ENCODE results near the gene INHBC.

The INHBC gene

GRCh38 chr12:57470286-57470969 is 35.8 kb downstream of the INHBC start:
- DNase-seq: no peak

- no peak for DNase-seq
These were observed 36.5 kb downstream of the INHBC start for GRCh38 chr12:57470970-57471656.

- no peak for DNase-seq
These were observed 37.1 kb downstream of the INHBC start for GRCh38 chr12:57471661-57472060.

- DNase-seq: no peak
These were observed 37.8 kb downstream of the INHBC start for GRCh38 chr12:57472391-57472790.

GRCh38 chr12:57473392-57473791 is 38.8 kb downstream of the INHBC start:
- DNase-seq: no peak

GRCh38 chr12:57473886-57474285 is 39.3 kb downstream of the INHBC start:
- no peak for DNase-seq

- no peak for DNase-seq
These were observed 39.8 kb downstream of the INHBC start for GRCh38 chr12:57474430-57474829.

- DNase-seq: no peak
These were observed 40.3 kb downstream of the INHBC start for GRCh38 chr12:57474862-57475261.

GRCh38 chr12:57475271-57476161 is 40.9 kb downstream of the INHBC start:
- DNase-seq: no peak

GRCh38 chr12:57476162-57476992 is 41.8 kb downstream of the INHBC start:
- peak; percentile 90 to 91 for DNase-seq

GRCh38 chr12:57476993-57477709 is 42.6 kb downstream of the INHBC start:
- DNase-seq: no peak

- DNase-seq: peak; percentile 66 to 69
These were observed 43.4 kb downstream of the INHBC start for GRCh38 chr12:57477710-57478681.

GRCh38 chr12:57479043-57479375 is 44.4 kb downstream of the INHBC start:
- DNase-seq: no peak

GRCh38 chr12:57479376-57480115 is 45.0 kb downstream of the INHBC start, which contains the start of gene ARHGAP9:
Gene ARHGAP9 (minus strand): TSS chr12:57479866. CDS start chr12:57479406, 460 bp downstream.
- peak; percentile 67 to 68 for DNase-seq

- DNase-seq: no peak
These were observed 47.1 kb downstream of the INHBC start for GRCh38 chr12:57481671-57482070.

- no peak for DNase-seq
These were observed 48.9 kb downstream of the INHBC start for GRCh38 chr12:57483466-57483865.

- DNase-seq: no peak
These were observed 51.1 kb downstream of the INHBC start for GRCh38 chr12:57485695-57486094.

GRCh38 chr12:57487055-57487596 is 52.5 kb downstream of the INHBC start:
- no peak for DNase-seq

GRCh38 chr12:57487597-57488401 is 53.2 kb downstream of the INHBC start, which contains the start of gene MARS1:
Gene MARS1 (plus strand): TSS chr12:57488068. CDS start chr12:57488091, 23 bp downstream.
- DNase-seq: peak; percentile 93
